SK-N-SH (cell line): ENCODE measurements around the gene AGT. TPM values are rescaled to one million over a fixed set of nuclear protein-coding genes. Genes with fewer than 3 reads are reported as not detected.

Experiments
- CTCF ChIA-PET: fragments of 300-600, 350-600 bp; formaldehyde crosslinking; extraction: SDS; loops from one replicate; lab custom pipeline; 2021; lab: Yijun Ruan, JAX
- POLR2A ChIA-PET: fragments of 350-600 bp; sonication (Branson Sonifier 250); formaldehyde crosslinking; extraction: SDS; loops from one replicate; lab custom pipeline; 2020; ENCODE audit warnings: antibody characterized with exemption, inconsistent platforms; lab: Yijun Ruan, JAX
- DNase-seq: peaks from one replicate; pipeline ENCODE4 v3.0.0; 2012
- H2AFZ ChIP-seq: fragments of 200-600 bp; sonication (generic); 2 replicates; pipeline ENCODE4 v1.8.1; 2016; ENCODE audit warnings: antibody characterized with exemption, mild to moderate bottlenecking, low read depth
- H3F3A ChIP-seq: fragments of 200-600 bp; sonication (generic); replicated peaks from 2 replicates; pipeline ENCODE3; 2016; ENCODE audit warnings: antibody characterized with exemption, mild to moderate bottlenecking; ENCODE audit not compliant: insufficient read depth
- H3K27ac ChIP-seq, 2 experiments: fragments of 200-500 bp in 1 of 2; fragments of 200-600 bp in 1 of 2; sonication (Bioruptor generic) in 1 of 2; sonication (generic), shearing (Covaris generic) in 1 of 2; 2 replicates each; pipeline versions ENCODE4 v1.5.1 to v1.6.1; 2014 to 2016; ENCODE audit warnings: low read depth in 2 of 2, inconsistent platforms in 1 of 2, low read length in 1 of 2, mild to moderate bottlenecking in 1 of 2, mixed read lengths in 1 of 2
- H3K27me3 ChIP-seq: fragments of 200-600 bp; sonication (generic), shearing (Covaris generic); 2 replicates; pipeline ENCODE4 v1.6.1; 2016; ENCODE audit warnings: mixed run types; ENCODE audit not compliant: insufficient read depth
- H3K36me3 ChIP-seq, 2 experiments: fragments of 200-500 bp in 1 of 2; fragments of 200-600 bp in 1 of 2; sonication (Bioruptor generic) in 1 of 2; sonication (generic) in 1 of 2; replicated peaks in 1 of 2; 2 replicates each; pipeline versions ENCODE3 to v1.5.1; 2014 to 2016; ENCODE audit warnings: low read length in 1 of 2, mild to moderate bottlenecking in 1 of 2; ENCODE audit not compliant: insufficient read depth in 2 of 2, control insufficient read depth in 1 of 2
- H3K4me1 ChIP-seq, 2 experiments: fragments of 200-500 bp in 1 of 2; fragments of 200-600 bp in 1 of 2; sonication (Bioruptor generic) in 1 of 2; sonication (generic), shearing (Covaris generic) in 1 of 2; 2 replicates each; pipeline versions ENCODE4 v1.5.1 to v1.6.1; 2014 to 2016; ENCODE audit warnings: low read depth in 1 of 2, low read length in 1 of 2, mixed run types in 1 of 2; ENCODE audit not compliant: insufficient read depth in 2 of 2, control insufficient read depth in 1 of 2
- H3K4me2 ChIP-seq: fragments of 200-600 bp; sonication (generic), shearing (Covaris generic); 2 replicates; pipeline ENCODE4 v1.6.1; 2017; ENCODE audit warnings: mixed run types
- H3K4me3 ChIP-seq, 2 experiments: fragments of 200-500 bp in 1 of 2; fragments of 200-600 bp in 1 of 2; sonication (Bioruptor generic) in 1 of 2; sonication (generic), shearing (Covaris generic) in 1 of 2; 2 replicates each; pipeline versions ENCODE4 v1.5.1 to v1.8.1; 2014 to 2016; ENCODE audit warnings: low read depth in 2 of 2, inconsistent platforms in 1 of 2, low read length in 1 of 2, mild to moderate bottlenecking in 1 of 2, mixed read lengths in 1 of 2, moderate library complexity in 1 of 2
- H3K79me2 ChIP-seq: fragments of 200-600 bp; sonication (generic); 2 replicates; pipeline ENCODE4 v1.8.1; 2017; ENCODE audit warnings: mild to moderate bottlenecking; ENCODE audit not compliant: insufficient read depth
- H3K9ac ChIP-seq: fragments of 200-600 bp; sonication (generic); 2 replicates; pipeline ENCODE4 v1.6.1; 2017; ENCODE audit warnings: mixed run types
- H3K9me2 ChIP-seq: fragments of 200-600 bp; sonication (generic); 2 replicates; pipeline ENCODE4 v1.6.1; 2017; ENCODE audit warnings: mixed run types
- H3K9me3 ChIP-seq: fragments of 200-600 bp; sonication (generic); 2 replicates; pipeline ENCODE4 v1.6.1; 2017; ENCODE audit warnings: mixed run types, mild to moderate bottlenecking, moderate library complexity
- H4K20me1 ChIP-seq: fragments of 200-600 bp; sonication (generic); 2 replicates; pipeline ENCODE4 v1.6.1; 2017; ENCODE audit warnings: mild to moderate bottlenecking, mixed run types; ENCODE audit not compliant: insufficient read depth
- CHD2 ChIP-seq: fragments of 150-350 bp; IDR thresholded peaks from 2 replicates; pipeline ENCODE4 v1.6.1; 2018; ENCODE audit warnings: low read length; ENCODE audit not compliant: partially characterized antibody
- ELF1 ChIP-seq: IDR thresholded peaks from 2 replicates; pipeline ENCODE4 v1.4.0; 2012
- EP300 ChIP-seq, 2 experiments: IDR thresholded peaks; 2 replicates each; pipeline versions ENCODE4 v1.4.0 to v1.6.1; 2012; ENCODE audit warnings: borderline replicate concordance in 1 of 2, low read depth in 1 of 2, low read length in 1 of 2
- EZH2phosphoT487 ChIP-seq: fragments of 200-600 bp; sonication (generic); IDR thresholded peaks from 2 replicates; pipeline ENCODE4 v1.6.1; 2017; ENCODE audit warnings: low read depth, mixed run types, mild to moderate bottlenecking, antibody characterized with exemption, moderate library complexity, borderline replicate concordance
- FOSL2 ChIP-seq: IDR thresholded peaks from 2 replicates; pipeline ENCODE4 v1.4.0; 2012; ENCODE audit warnings: low read depth, mild to moderate bottlenecking, moderate library complexity, borderline replicate concordance
- FOXM1 ChIP-seq: IDR thresholded peaks from 2 replicates; pipeline ENCODE4 v1.4.0; 2012; ENCODE audit warnings: low read depth, mild to moderate bottlenecking
- MXI1 ChIP-seq: IDR thresholded peaks from 2 replicates; pipeline ENCODE4 v1.6.1; 2012; ENCODE audit warnings: mild to moderate bottlenecking, low read depth, low read length, improper control_type of control experiment
- NFIC ChIP-seq: IDR thresholded peaks from 2 replicates; pipeline ENCODE4 v1.4.0; 2012; ENCODE audit warnings: borderline replicate concordance
- NRF1 ChIP-seq: IDR thresholded peaks from 2 replicates; pipeline ENCODE4 v1.6.1; 2012; ENCODE audit warnings: low read depth, mild to moderate bottlenecking, low read length
- POLR2AphosphoS5 ChIP-seq: IDR thresholded peaks from 2 replicates; pipeline ENCODE4 v1.6.1; 2012; ENCODE audit warnings: low read depth, low read length
- RAD21 ChIP-seq: IDR thresholded peaks from 2 replicates; pipeline ENCODE4 v1.6.1; 2012; ENCODE audit warnings: mild to moderate bottlenecking, low read length
- SIN3A ChIP-seq: IDR thresholded peaks from 2 replicates; pipeline ENCODE4 v1.6.1; 2012; ENCODE audit warnings: low read depth, mild to moderate bottlenecking, low read length, moderate library complexity, borderline replicate concordance
- TAF1 ChIP-seq: IDR thresholded peaks from 2 replicates; pipeline ENCODE4 v1.6.1; 2012; ENCODE audit warnings: low read depth, mild to moderate bottlenecking, low read length, moderate library complexity, borderline replicate concordance
- TCF12 ChIP-seq: IDR thresholded peaks from 2 replicates; pipeline ENCODE4 v1.4.0; 2012
- TEAD4 ChIP-seq: IDR thresholded peaks from 2 replicates; pipeline ENCODE4 v1.4.0; 2012; ENCODE audit warnings: mild to moderate bottlenecking, borderline replicate concordance; ENCODE audit not compliant: insufficient read depth
- YY1 ChIP-seq: IDR thresholded peaks from 2 replicates; pipeline ENCODE4 v1.4.0; 2012; ENCODE audit warnings: low read depth, mild to moderate bottlenecking
- WGBS: methylation state at CpG from one replicate; pipeline ENCODE4 v1.1.6; 2017; ENCODE audit warnings: low lambda C conversion rate; 5-methylcytosine and 5-hydroxymethylcytosine counted together
- polyA plus RNA-seq, 3 experiments: library from polyadenylated mRNA; depleted of rRNA; stranded (reverse); fragments of >200 nt; gene quantifications; 2 replicates each; pipeline ENCODE4 v1.2.3, GENCODE V29; 2012
- TF ChIP-seq, protein P1 (sequence below): IDR thresholded peaks from 2 replicates; pipeline ENCODE4 v1.4.0; 2012; ENCODE audit warnings: low read depth, borderline replicate concordance
- TF ChIP-seq, protein P2 (sequence below): IDR thresholded peaks from 2 replicates; pipeline ENCODE4 v1.6.1; 2012; ENCODE audit warnings: mild to moderate bottlenecking, low read depth, low read length, moderate library complexity
- TF ChIP-seq, protein P3 (sequence below): IDR thresholded peaks from 2 replicates; pipeline ENCODE4; 2012

AGT gene
- polyA plus RNA-seq, 1 of the 3 experiments (the other 2 are of a cell fraction): 0.39 TPM

DNA sequence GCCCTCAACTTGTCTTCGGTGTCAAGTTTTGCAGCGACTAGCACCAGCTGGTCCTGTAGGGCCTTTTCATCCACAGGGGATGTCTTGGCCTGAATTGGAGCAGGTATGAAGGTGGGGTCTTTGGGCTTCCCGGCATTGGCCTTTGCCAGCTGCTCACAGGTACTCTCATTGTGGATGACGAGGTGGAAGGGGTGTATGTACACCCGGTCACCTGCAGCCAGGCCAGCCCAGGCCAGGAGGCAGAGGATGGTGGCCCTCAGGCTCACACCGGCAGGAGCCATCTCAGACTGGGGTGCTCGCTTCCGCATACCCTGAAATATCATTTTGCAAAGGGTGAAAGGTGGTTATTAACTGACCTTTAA lies 3.4 kb downstream of the AGT start:
- Histone ChIP-seq H3K4me3 (no peak overlapping the region), H3K79me2 (no peaks in the 10 kb centered on the region), H3K9me2 (no peaks in the 10 kb centered on the region), H3K9me3 (no peaks in the 10 kb centered on the region), H3K36me3 (no peaks in the 10 kb centered on the region), H2AFZ (no peak overlapping the region), H3F3A (no peaks in the 10 kb centered on the region), H3K9ac (no peak overlapping the region), H3K4me1 (peaks cover 0 to 10% of the 10 kb centered on the region in 2 experiments; a peak in 1 of 4 replicates), H4K20me1 (no peaks in the 10 kb centered on the region), H3K4me2 (no peak overlapping the region), H3K27ac (no peak overlapping the region), H3K27me3 (no peaks in the 10 kb centered on the region)
- ChIA-PET CTCF (interaction anchor here (0.6 to 0.7 kb wide), 2 partner anchors 18 to 21 kb away, joined by 3 read pairs; no protein-coding TSS in a partner anchor), POLR2A (no interaction called here)
- 84% methylated on average over 6 of the region's 8 CpGs for WGBS
- TF ChIP-seq ELF1 (no peak), EP300 (IDR thresholded peaks at IDR 0.05; ENCODE audit: borderline replicate concordance in 1 of 2, low read depth in 1 of 2, low read length in 1 of 2) (no peak), FOSL2 (no peak), FOXM1 (no peak), MXI1 (no peak), TEAD4 (no peak), POLR2AphosphoS5 (no peak), NFIC (no peak), SIN3A (no peak), TAF1 (no peak)
- TF ChIP-seq, protein P1, sequence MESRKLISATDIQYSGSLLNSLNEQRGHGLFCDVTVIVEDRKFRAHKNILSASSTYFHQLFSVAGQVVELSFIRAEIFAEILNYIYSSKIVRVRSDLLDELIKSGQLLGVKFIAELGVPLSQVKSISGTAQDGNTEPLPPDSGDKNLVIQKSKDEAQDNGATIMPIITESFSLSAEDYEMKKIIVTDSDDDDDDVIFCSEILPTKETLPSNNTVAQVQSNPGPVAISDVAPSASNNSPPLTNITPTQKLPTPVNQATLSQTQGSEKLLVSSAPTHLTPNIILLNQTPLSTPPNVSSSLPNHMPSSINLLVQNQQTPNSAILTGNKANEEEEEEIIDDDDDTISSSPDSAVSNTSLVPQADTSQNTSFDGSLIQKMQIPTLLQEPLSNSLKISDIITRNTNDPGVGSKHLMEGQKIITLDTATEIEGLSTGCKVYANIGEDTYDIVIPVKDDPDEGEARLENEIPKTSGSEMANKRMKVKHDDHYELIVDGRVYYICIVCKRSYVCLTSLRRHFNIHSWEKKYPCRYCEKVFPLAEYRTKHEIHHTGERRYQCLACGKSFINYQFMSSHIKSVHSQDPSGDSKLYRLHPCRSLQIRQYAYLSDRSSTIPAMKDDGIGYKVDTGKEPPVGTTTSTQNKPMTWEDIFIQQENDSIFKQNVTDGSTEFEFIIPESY: no peak
- no peak for DNase-seq

DNA sequence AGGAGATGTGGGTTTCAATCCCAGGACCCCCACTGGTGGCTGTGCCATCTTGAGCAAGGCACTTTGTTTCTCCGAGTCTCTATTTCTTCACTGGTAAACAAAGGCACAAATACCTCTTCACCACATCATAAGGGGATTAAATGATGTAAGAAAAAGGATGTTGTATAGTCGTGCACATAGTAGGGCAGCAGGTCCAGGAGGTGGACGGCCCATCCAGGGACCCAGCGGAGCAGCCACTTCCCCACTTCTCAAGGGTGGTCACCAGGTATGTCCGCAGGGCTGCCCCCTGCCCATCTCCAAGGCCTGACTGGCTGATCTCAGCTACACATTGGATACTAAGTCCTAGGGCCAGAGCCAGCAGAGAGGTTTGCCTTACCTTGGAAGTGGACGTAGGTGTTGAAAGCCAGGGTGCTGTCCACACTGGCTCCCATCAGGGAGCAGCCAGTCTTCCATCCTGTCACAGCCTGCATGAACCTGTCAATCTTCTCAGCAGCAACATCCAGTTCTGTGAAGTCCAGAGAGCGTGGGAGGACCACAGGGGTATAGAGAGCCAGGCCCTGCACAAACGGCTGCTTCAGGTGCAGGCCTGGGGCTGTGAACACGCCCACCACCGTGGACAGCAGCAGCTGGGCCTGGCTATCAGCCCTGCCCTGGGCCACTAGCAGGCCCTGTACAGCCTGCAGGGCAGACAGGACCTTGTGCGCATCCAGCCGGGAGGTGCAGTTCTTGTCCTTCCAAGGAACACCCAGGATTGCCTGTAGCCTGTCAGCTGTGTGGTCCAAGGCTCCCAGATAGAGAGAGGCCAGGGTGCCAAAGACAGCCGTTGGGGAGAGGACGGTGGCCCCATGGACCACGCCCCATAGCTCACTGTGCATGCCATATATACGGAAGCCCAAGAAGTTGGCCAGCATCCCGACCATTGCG lies 4.0 kb downstream of the AGT start:
- H2AFZ ChIP-seq: no peak overlapping the region
- no peak for DNase-seq
- no peak overlapping the region for H3K27ac ChIP-seq
- no peaks in the 10 kb centered on the region for H3K36me3 ChIP-seq
- no peak overlapping the region for H3K4me2 ChIP-seq
- no peaks in the 10 kb centered on the region for H3K9me3 ChIP-seq
- ChIA-PET CTCF (interaction anchor here (0.6 kb wide), 1 partner anchor 18 kb away, joined by 3 read pairs; no protein-coding TSS in a partner anchor), POLR2A (no interaction called here)
- H3K4me3 ChIP-seq: no peak overlapping the region
- no peak overlapping the region for H3K9ac ChIP-seq
- H3K4me1 ChIP-seq: peaks cover 0 to 10% of the 10 kb centered on the region in 2 experiments; a peak in 1 of 4 replicates
- H3K9me2 ChIP-seq: no peaks in the 10 kb centered on the region
- no peaks in the 10 kb centered on the region for H3K79me2 ChIP-seq
- H4K20me1 ChIP-seq: no peaks in the 10 kb centered on the region
- no peaks in the 10 kb centered on the region for H3K27me3 ChIP-seq
- H3F3A ChIP-seq: no peaks in the 10 kb centered on the region
- 46% methylated on average over 8 of the region's 18 CpGs for WGBS
- TF ChIP-seq YY1: no peak
- no peak for TF ChIP-seq SIN3A
- TF ChIP-seq FOSL2: no peak
- TF ChIP-seq MXI1: no peak
- no peak for TF ChIP-seq NFIC
- TF ChIP-seq, protein P2, sequence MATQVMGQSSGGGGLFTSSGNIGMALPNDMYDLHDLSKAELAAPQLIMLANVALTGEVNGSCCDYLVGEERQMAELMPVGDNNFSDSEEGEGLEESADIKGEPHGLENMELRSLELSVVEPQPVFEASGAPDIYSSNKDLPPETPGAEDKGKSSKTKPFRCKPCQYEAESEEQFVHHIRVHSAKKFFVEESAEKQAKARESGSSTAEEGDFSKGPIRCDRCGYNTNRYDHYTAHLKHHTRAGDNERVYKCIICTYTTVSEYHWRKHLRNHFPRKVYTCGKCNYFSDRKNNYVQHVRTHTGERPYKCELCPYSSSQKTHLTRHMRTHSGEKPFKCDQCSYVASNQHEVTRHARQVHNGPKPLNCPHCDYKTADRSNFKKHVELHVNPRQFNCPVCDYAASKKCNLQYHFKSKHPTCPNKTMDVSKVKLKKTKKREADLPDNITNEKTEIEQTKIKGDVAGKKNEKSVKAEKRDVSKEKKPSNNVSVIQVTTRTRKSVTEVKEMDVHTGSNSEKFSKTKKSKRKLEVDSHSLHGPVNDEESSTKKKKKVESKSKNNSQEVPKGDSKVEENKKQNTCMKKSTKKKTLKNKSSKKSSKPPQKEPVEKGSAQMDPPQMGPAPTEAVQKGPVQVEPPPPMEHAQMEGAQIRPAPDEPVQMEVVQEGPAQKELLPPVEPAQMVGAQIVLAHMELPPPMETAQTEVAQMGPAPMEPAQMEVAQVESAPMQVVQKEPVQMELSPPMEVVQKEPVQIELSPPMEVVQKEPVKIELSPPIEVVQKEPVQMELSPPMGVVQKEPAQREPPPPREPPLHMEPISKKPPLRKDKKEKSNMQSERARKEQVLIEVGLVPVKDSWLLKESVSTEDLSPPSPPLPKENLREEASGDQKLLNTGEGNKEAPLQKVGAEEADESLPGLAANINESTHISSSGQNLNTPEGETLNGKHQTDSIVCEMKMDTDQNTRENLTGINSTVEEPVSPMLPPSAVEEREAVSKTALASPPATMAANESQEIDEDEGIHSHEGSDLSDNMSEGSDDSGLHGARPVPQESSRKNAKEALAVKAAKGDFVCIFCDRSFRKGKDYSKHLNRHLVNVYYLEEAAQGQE: no peak
- TF ChIP-seq RAD21: no peak
- TF ChIP-seq NRF1: no peak
- TF ChIP-seq EZH2phosphoT487: no peak
- TF ChIP-seq TAF1: no peak
- no peak for TF ChIP-seq EP300 (IDR thresholded peaks at IDR 0.05; ENCODE audit: borderline replicate concordance in 1 of 2, low read depth in 1 of 2, low read length in 1 of 2)
- TF ChIP-seq, protein P3, sequence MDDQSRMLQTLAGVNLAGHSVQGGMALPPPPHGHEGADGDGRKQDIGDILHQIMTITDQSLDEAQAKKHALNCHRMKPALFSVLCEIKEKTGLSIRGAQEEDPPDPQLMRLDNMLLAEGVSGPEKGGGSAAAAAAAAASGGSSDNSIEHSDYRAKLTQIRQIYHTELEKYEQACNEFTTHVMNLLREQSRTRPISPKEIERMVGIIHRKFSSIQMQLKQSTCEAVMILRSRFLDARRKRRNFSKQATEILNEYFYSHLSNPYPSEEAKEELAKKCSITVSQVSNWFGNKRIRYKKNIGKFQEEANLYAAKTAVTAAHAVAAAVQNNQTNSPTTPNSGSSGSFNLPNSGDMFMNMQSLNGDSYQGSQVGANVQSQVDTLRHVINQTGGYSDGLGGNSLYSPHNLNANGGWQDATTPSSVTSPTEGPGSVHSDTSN: no peak
- no peak for TF ChIP-seq CHD2
- no peak for TF ChIP-seq TCF12
